ENCODE data around the gene APOA5. TPM values are rescaled to one million over a fixed set of nuclear protein-coding genes. Genes with fewer than 3 reads are reported as not detected.
A peak's percentile ranks its signal among the peaks of the same experiment; 100 is the strongest.

APOA5 gene
- polyA plus RNA-seq, 2 of the 4 experiments (the other 2 are of a cell fraction): not detected

- ATAC-seq: peak; percentile 68 to 85
- TF ChIP-seq SMC3 (IDR thresholded peaks at IDR 0.05) (peak; percentile 74), ATOH8 (CRISPR knock-in tag; IDR thresholded peaks at IDR 0.05; ENCODE audit: low read depth) (no peak), GATA3 (IDR thresholded peaks at IDR 0.05; ENCODE audit: borderline replicate concordance) (no peak), NPAS2 (CRISPR knock-in tag; IDR thresholded peaks at IDR 0.05; ENCODE audit: borderline replicate concordance) (no peak), TFCP2L1 (CRISPR knock-in tag; IDR thresholded peaks at IDR 0.05) (no peak), CTCF (IDR thresholded peaks at IDR 0.05) (peak; percentile 69), RAD21 (conservative IDR thresholded peaks at IDR 0.05 in 1 of 2, IDR thresholded peaks at IDR 0.05 in 1 of 2) (peak; percentile 64 to 69), JUN (IDR thresholded peaks at IDR 0.05) (no peak)
- peak; percentile 49 to 79 for DNase-seq (ENCODE audit: low read depth in 1 of 2, low spot score in 1 of 2)
- Histone ChIP-seq H3K4me2 (peak overlapping the region; percentile 73), H3K4me1 (peaks cover 10% of the 10 kb centered on the region; the same call in 1 of the 3 replicates), H3K9me3 (no peaks in the 10 kb centered on the region), H3K27ac (peak overlapping the region; percentile 26 to 66; a peak in 2 of 6 replicates), H3K4me3 (no peak overlapping the region)
- 42% methylated on average over 7 of the region's 31 CpGs for WGBS (ENCODE audit: missing lambda C conversion rate)
- FAIRE-seq: no peak
- ChIA-PET CTCF (interaction anchor here (0.5 to 8.8 kb wide), 38 partner anchors 8 to 439 kb away, joined by 3 to 114 read pairs (median 4); partner anchors contain the start of genes APOA1, APOC3 and PAFAH1B2), POLR2A (interaction anchor here (0.6 to 2.2 kb wide), 3 partner anchors 45 to 441 kb away, joined by 3 to 10 read pairs (median 3); partner anchors contain the start of genes PCSK7 and RNF214)
Measured at GRCh38 chr11:116791002-116791812, 472 bp downstream of the APOA5 start.

GRCh38 chr11:116790167-116791001 lies 1.3 kb downstream of the APOA5 start:
- no peak overlapping the region for H3K4me3 ChIP-seq
- TF ChIP-seq HES2 (IDR thresholded peaks at IDR 0.05) (no peak), HOXB5 (CRISPR knock-in tag; IDR thresholded peaks at IDR 0.05) (no peak), NPAS2 (CRISPR knock-in tag; IDR thresholded peaks at IDR 0.05; ENCODE audit: borderline replicate concordance) (no peak)
- no peaks in the 10 kb centered on the region for H3K9me3 ChIP-seq
- WGBS (ENCODE audit: missing lambda C conversion rate): 90% methylated on average over 20 of the region's 53 CpGs
- DNase-seq (ENCODE audit: low read depth in 1 of 2, low spot score in 1 of 2): no peak
- H3K27ac ChIP-seq: no peak overlapping the region
- ChIA-PET POLR2A (interaction anchor here (1.5 to 2.2 kb wide), 2 partner anchors 45 to 442 kb away, joined by 3 to 10 read pairs; partner anchors contain the start of genes PCSK7 and RNF214), CTCF (interaction anchor here (0.7 to 8.8 kb wide), 37 partner anchors 8 to 440 kb away, joined by 3 to 114 read pairs (median 4); partner anchors contain the start of genes APOA1, APOC3 and PAFAH1B2)
- H3K4me2 ChIP-seq: no peak overlapping the region; the same call in 2 of the 3 replicates
- ATAC-seq: no peak
- FAIRE-seq: no peak
- H3K4me1 ChIP-seq: peaks cover 10% of the 10 kb centered on the region; the same call in 1 of the 3 replicates

GRCh38 chr11:116788975-116789374 lies 2.7 kb downstream of the APOA5 start:
- H3K27ac ChIP-seq: no peak overlapping the region; a peak in 1 of 6 replicates
- no peaks in the 10 kb centered on the region for H3K9me3 ChIP-seq
- DNase-seq (ENCODE audit: low read depth in 1 of 2, low spot score in 1 of 2) (no peak), ATAC-seq (no peak), FAIRE-seq (no peak)
- CTCF ChIA-PET: interaction anchor here (0.5 to 8.8 kb wide), 6 partner anchors 11 to 330 kb away, joined by 3 to 114 read pairs (median 6); partner anchors contain the start of gene APOA1
- 87% methylated on average over 2 of the region's 4 CpGs for WGBS (ENCODE audit: missing lambda C conversion rate)
- H3K4me3 ChIP-seq: no peak overlapping the region
- H3K4me2 ChIP-seq: peak overlapping the region; percentile 77; the same call in 2 of the 3 replicates
- TF ChIP-seq ATOH8 (CRISPR knock-in tag; IDR thresholded peaks at IDR 0.05; ENCODE audit: low read depth) (no peak), TFCP2L1 (CRISPR knock-in tag; IDR thresholded peaks at IDR 0.05) (no peak), SREBF2 (IDR thresholded peaks at IDR 0.05) (no peak), HES2 (IDR thresholded peaks at IDR 0.05) (no peak), HMGXB4 (CRISPR knock-in tag; IDR thresholded peaks at IDR 0.05; ENCODE audit: borderline replicate concordance) (no peak), CHD4 (IDR thresholded peaks at IDR 0.05; ENCODE audit: borderline replicate concordance) (no peak), KDM5A (IDR thresholded peaks at IDR 0.05) (no peak), ZC3H11A (IDR thresholded peaks at IDR 0.05) (no peak)
- peaks cover 10% of the 10 kb centered on the region; the same call in 1 of the 3 replicates for H3K4me1 ChIP-seq
- POLR2A ChIA-PET: no interaction called here
